NCI-H774 (cell line): Measurements from ENCODE around the gene EP400.

ENCODE experiments used
- DNase-seq: peaks from one replicate; lab custom pipeline; 2025; lab: John Stamatoyannopoulos, UW

The EP400 gene

GRCh38 chr12:132019891-132020290 is 70.1 kb downstream of the EP400 start:
- DNase-seq, result no peak

GRCh38 chr12:132020292-132020691 is 70.5 kb downstream of the EP400 start:
- DNase-seq, result peak; percentile 83

- DNase-seq, result peak; percentile 53
These were observed 71.5 kb downstream of the EP400 start for GRCh38 chr12:132021031-132021871.

GRCh38 chr12:132021965-132022364 is 72.2 kb downstream of the EP400 start:
- DNase-seq, result no peak

- DNase-seq, result no peak
These were observed 73.9 kb downstream of the EP400 start for GRCh38 chr12:132023658-132024057.

GRCh38 chr12:132024758-132025157 is 75.0 kb downstream of the EP400 start:
- DNase-seq, result no peak

GRCh38 chr12:132025526-132025925 is 75.8 kb downstream of the EP400 start:
- no peak for DNase-seq

- no peak for DNase-seq
These were observed 76.5 kb downstream of the EP400 start for GRCh38 chr12:132026061-132026795.

GRCh38 chr12:132026796-132027500 is 77.2 kb downstream of the EP400 start:
- DNase-seq, result no peak

GRCh38 chr12:132027636-132028035 is 77.9 kb downstream of the EP400 start:
- no peak for DNase-seq

- no peak for DNase-seq
These were observed 78.4 kb downstream of the EP400 start for GRCh38 chr12:132028111-132028510.

- DNase-seq, result no peak
These were observed 80.0 kb downstream of the EP400 start for GRCh38 chr12:132029503-132030300.

GRCh38 chr12:132030367-132031038 is 80.8 kb downstream of the EP400 start:
- no peak for DNase-seq

GRCh38 chr12:132033627-132034026 is 83.9 kb downstream of the EP400 start:
- no peak for DNase-seq

- no peak for DNase-seq
These were observed 86.4 kb downstream of the EP400 start for GRCh38 chr12:132036063-132036683.

- no peak for DNase-seq
These were observed 91.3 kb downstream of the EP400 start for GRCh38 chr12:132040906-132041606.

GRCh38 chr12:132043216-132043615 is 93.5 kb downstream of the EP400 start:
- DNase-seq, result no peak

- DNase-seq, result no peak
These were observed 94.2 kb downstream of the EP400 start for GRCh38 chr12:132043770-132044467.

GRCh38 chr12:132044661-132045412 is 95.1 kb downstream of the EP400 start:
- DNase-seq, result no peak
